SK-MEL-5 (cell line): ENCODE results near the gene PRPSAP1. TPM values are rescaled to one million over a fixed set of nuclear protein-coding genes. Genes with fewer than 3 reads are reported as not detected.

Experiments
- DNase-seq: peaks from one replicate; pipeline ENCODE4 v3.0.0-alpha.2; 2016; ENCODE audit warnings: low read depth, low spot score
- in situ Hi-C: cut with HindIII; loops from 2 replicates; pipeline ENCODE4 v1.10.0; 2016; ENCODE audit warnings: low sequenced_read_pairs, high pct_unique_total_duplicates, low pct_unique_long_range_greater_than_20kb
- small RNA-seq, 2 experiments: library from RNA; depleted of rRNA; stranded (forward); fragments of <200 nt; gene quantifications; one replicate each; pipeline ENCODE3, GENCODE V24; 2014
- total RNA-seq: library from RNA; depleted of rRNA; stranded (reverse); fragments of >200 nt; shearing (Covaris generic); gene quantifications from 2 replicates; pipeline ENCODE4 v1.2.3, GENCODE V29; 2014; rRNA removed

The PRPSAP1 gene
- total RNA-seq, 1 experiment from 2014 or later: 43.7 TPM

DNA sequence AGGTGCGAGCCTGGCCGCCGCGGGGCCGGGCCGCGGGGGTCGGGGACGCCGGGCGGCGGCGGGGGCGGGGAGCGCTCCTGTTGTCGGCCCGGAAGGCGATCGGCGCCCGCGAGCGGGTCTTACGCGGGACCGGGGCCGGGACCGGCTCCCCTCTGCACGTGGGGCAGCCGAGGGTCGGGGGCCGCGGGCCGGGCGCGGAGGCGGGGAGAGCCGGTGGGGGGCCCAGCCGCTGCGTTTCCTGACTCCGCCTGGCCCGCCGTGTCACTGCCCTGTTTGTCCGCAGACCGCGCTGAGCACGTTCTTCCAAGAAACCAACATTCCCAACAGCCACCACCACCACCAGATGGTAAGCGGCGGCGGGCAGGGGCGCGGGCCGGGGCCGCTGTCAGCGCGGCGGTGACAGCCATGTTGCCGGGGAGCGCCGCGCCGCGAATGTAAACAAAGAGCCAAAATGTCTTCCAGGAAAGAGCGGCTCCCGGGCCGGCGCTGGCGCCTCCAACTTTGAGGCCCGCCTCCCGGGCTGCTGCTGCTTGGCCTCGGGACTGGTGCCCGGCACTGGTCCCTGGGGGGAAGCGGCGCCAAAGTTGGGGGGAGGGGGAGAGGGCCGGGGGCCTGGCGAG is 88.0 kb downstream of the PRPSAP1 start:
- DNase-seq: peak; percentile 58

DNA sequence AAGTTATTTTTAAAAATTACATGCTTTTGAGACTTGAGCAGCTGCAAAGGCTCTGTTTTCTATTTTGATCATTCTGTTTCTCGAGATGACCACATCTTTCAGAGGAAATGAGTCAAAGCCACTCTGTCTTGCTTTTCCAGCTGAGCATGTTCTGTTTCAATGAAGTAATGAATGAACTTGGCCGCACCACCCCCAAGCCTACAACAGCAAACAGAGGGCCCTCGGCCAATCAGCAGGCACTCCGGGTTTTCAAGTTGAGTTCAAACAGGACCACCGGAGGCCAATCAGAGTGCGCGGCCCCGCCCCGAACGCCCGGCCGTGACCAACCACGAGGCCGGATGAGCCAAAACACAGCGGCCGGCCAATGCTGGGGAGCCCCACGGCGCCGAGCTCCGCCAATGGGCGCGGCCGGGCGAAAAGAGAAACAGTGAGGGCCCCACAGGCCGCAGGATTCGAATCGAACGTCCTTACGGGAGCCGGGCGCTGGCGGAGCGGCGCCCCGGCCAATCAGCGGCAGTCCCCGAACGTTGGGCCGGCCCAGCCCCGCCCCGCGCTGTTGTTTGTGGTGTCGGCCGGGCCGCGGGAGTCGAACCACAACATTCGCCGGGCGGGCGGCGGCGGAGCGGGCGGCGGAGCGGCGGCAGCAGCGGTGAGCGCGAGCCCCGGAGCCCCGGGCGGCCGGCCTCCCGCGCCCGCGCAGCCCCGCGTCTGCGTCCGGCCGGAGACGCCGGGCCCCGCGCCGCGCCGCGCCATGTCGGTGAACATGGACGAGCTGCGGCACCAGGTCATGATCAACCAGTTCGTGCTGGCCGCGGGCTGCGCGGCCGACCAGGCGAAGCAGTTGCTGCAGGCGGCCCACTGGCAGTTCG is 88.7 kb downstream of the PRPSAP1 start, which contains the start of gene UBALD2:
TSS of gene UBALD2 (plus strand) at position 594 of the 869 bp plus-strand sequence. CDS start at position 752, 158 bp downstream.
- in situ Hi-C loops: no loop called here
- DNase-seq: peak; percentile 100

More for the DNA sequence above, 88.0 kb downstream of the PRPSAP1 start:
- in situ Hi-C loops: no loop called here

- in situ Hi-C loops: no loop called here
- no peak for DNase-seq
These were observed 89.3 kb downstream of the PRPSAP1 start for GRCh38 chr17:76264425-76264754.

DNA sequence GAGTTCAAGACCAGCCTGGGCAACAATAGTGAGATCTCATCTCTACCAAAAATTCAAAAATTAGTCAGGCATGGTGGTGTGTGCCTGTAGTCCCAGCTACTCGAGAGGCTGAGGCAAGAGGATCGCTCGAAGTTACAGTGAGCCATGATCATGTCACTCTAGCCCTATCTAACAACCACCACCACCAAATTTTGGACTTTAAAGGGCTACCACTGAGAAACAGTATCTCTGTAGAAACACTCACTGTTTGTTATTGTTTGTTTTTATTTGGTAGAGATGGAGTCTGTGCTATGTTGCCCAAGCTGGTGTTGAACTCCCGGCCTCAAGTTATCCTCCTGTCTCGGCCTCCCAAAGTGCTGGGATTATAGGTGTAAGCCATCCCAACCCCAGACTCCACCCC is 89.8 kb downstream of the PRPSAP1 start:
- in situ Hi-C loops: no loop called here
- no peak for DNase-seq

DNA sequence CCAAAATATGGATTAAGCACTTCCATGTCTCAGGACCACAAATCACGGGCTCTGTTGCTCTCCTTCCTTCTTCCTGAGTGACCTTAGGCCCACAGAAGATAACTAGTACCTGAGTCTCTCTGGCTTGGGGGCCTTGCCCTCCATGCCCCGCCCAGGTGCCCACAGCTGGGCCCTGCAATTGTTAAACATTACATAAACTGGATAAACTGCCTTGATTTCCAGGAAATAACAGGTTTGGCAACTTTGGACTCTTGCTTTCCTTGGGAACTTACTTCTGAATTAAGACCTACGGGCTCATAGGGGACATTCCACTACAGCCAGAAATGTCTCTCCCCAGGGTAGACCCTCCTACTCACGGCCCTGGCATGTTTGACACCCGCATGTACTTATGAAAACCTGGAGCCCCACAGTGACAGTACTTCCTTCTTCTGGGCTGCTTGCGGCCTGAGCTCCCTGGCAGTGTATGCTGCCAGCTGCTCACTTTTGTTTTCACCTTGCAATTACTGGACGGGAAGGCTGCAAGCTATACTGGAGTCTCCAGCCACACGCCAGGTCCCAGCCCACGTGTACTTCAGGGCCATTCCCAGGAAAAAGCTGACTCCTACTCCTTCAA is 90.9 kb downstream of the PRPSAP1 start:
- in situ Hi-C loops: no loop called here

DNA sequence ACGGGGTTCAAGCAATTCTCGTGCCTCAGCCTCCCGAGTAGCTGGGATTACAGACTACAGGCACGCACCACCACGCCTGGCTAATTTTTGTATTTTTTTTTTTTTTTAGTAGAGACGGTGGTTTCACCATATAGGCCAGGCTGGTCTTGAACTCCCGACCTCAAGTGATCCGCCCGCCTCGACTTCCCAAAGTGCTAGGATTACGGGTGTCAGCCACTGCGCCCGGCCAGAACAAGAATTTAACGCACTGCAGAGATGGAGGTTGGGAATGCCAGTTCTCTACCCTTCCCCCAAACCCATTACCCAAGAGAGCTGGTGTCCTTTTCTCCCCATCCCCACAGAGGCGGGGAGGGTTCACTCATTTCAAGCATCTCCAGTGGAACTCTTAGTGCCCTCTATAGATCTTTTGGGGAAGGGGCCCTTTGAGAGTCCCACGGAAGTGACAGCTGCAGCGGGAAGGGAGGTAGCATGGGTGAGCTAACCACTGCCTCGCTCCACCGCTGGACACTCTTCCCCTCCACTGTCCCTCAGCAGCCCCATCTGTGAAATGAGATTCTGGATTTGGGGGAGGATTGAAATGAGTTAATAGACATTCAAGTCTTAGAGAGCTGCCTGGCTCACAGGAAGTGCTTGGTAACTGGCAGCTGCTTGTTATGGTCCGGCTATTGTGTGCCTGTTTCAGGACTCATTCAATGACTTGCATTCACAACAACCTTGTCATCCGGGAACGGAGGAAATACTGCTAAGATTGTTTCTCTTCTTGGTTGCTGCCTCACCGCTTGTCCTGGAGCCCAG is 92.1 kb downstream of the PRPSAP1 start:
- peak; percentile 97 for DNase-seq
- in situ Hi-C loops: no loop called here

More for the DNA sequence above, 90.9 kb downstream of the PRPSAP1 start:
- DNase-seq: peak; percentile 46

DNA sequence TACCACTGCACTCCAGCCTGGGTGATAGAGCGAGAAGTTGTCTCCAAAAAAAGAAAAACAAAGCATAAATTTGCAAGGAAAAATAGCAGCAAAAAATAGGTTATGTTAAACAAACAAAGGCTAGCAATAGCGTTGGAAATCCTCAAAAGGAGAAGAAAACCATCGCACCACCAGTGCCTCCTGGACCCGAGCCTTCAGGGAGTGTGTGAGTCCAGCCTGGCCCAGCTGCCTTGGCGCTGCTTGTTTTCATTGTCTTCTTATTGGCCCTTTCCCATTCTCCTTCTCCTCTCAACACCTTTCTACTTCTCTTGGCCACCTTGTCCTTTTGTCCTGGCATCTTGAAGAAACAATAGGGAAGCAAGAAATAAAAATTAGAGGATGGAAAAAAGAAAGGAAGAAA is 93.0 kb downstream of the PRPSAP1 start:
- no peak for DNase-seq
- in situ Hi-C loops: no loop called here

- DNase-seq: no peak
These were observed 93.5 kb downstream of the PRPSAP1 start for GRCh38 chr17:76260220-76260619.

More at GRCh38 chr17:76260220-76260619, 93.5 kb downstream of the PRPSAP1 start:
- in situ Hi-C loops: no loop called here

Small RNA genes within 50 kb of the gene (small RNA-seq; reads per million reads assigned to genes)
- gene RF00019 (0 reads per million in 2 experiments), gene RNU6-24P (0 reads per million in 2 experiments)

Other genes with a start within 250 kb of the PRPSAP1 start
- not detected in 2 replicates for gene FOXJ1, start 212.7 kb downstream of the PRPSAP1 start, total RNA-seq
- gene RNF157, start 113.4 kb downstream of the PRPSAP1 start, total RNA-seq: 28.1 and 33.9 TPM in 2 replicates
- gene UBALD2, start 88.6 kb downstream of the PRPSAP1 start, total RNA-seq: 45.0 and 54.5 TPM in 2 replicates
- gene QRICH2, start 45.6 kb downstream of the PRPSAP1 start, total RNA-seq: 2.4 and 2.7 TPM in 2 replicates
- gene SPHK1, start 30.7 kb upstream of the PRPSAP1 start, total RNA-seq: 60.4 and 60.5 TPM in 2 replicates
- 30.7 and 36.4 TPM in 2 replicates for gene UBE2O, start 99.2 kb upstream of the PRPSAP1 start, total RNA-seq
- not detected in 2 replicates for gene AANAT, start 113.7 kb upstream of the PRPSAP1 start, total RNA-seq
- gene RHBDF2, start 147.5 kb upstream of the PRPSAP1 start, total RNA-seq: 25.0 and 28.6 TPM in 2 replicates
- gene CYGB, start 183.8 kb upstream of the PRPSAP1 start, total RNA-seq: 122 TPM in 2 replicates
- 15.8 and 18.8 TPM in 2 replicates for gene PRCD, start 186.1 kb upstream of the PRPSAP1 start, total RNA-seq
- 77.4 and 96.3 TPM in 2 replicates for gene ST6GALNAC2, start 231.9 kb upstream of the PRPSAP1 start, total RNA-seq